Amniotic stem cell (primary cell): ENCODE measurements around the gene TEX48.

Experiments
- DNase-seq: peaks from one replicate; lab custom pipeline; 2025; lab: John Stamatoyannopoulos, UW

TEX48 gene

GRCh38 chr9:114681594-114682332, at the start of gene TEX48:
Gene TEX48 (minus strand): TSS chr9:114682192. CDS start chr9:114671723, 10,469 bp downstream.
- DNase-seq = peak; percentile 28

GRCh38 chr9:114731701-114732100, 49.7 kb upstream of the TEX48 start:
- no peak for DNase-seq

- DNase-seq = no peak
These were observed 47.7 kb upstream of the TEX48 start for GRCh38 chr9:114729706-114730105.

GRCh38 chr9:114725930-114726329, 43.9 kb upstream of the TEX48 start:
- no peak for DNase-seq

GRCh38 chr9:114724744-114725143, 42.8 kb upstream of the TEX48 start:
- DNase-seq = no peak

GRCh38 chr9:114723931-114724330, 41.9 kb upstream of the TEX48 start:
- peak; percentile 50 for DNase-seq

- no peak for DNase-seq
These were observed 41.1 kb upstream of the TEX48 start for GRCh38 chr9:114722937-114723620.

GRCh38 chr9:114722081-114722621, 40.2 kb upstream of the TEX48 start:
- no peak for DNase-seq

- DNase-seq = no peak
These were observed 39.6 kb upstream of the TEX48 start for GRCh38 chr9:114721491-114722079.

- no peak for DNase-seq
These were observed 38.2 kb upstream of the TEX48 start for GRCh38 chr9:114720086-114720676.

GRCh38 chr9:114719290-114719689, 37.3 kb upstream of the TEX48 start:
- no peak for DNase-seq

GRCh38 chr9:114718801-114719221, 36.8 kb upstream of the TEX48 start:
- no peak for DNase-seq

- no peak for DNase-seq
These were observed 36.0 kb upstream of the TEX48 start for GRCh38 chr9:114717908-114718486.

- DNase-seq = no peak
These were observed 27.6 kb upstream of the TEX48 start for GRCh38 chr9:114709636-114710035.

GRCh38 chr9:114706711-114707110, 24.7 kb upstream of the TEX48 start:
- no peak for DNase-seq

- DNase-seq = no peak
These were observed 20.0 kb upstream of the TEX48 start for GRCh38 chr9:114701988-114702387.

GRCh38 chr9:114697951-114698351, 16.0 kb upstream of the TEX48 start:
- no peak for DNase-seq

- DNase-seq = peak; percentile 31
These were observed 15.0 kb upstream of the TEX48 start for GRCh38 chr9:114696814-114697544.

- no peak for DNase-seq
These were observed 14.0 kb upstream of the TEX48 start for GRCh38 chr9:114695948-114696347.

- DNase-seq = no peak
These were observed 12.8 kb upstream of the TEX48 start for GRCh38 chr9:114694719-114695269.

GRCh38 chr9:114694146-114694545, 12.2 kb upstream of the TEX48 start:
- no peak for DNase-seq
